ENCODE data around the gene GGT7.
A peak's percentile ranks its signal among the peaks of the same experiment; 100 is the strongest.

GGT7 gene

GRCh38 chr20:34872622-34873224 lies at the start of gene GGT7:
TSS of gene GGT7 (minus strand) at chr20:34872856. CDS start at chr20:34872815, 41 bp downstream.
- TF ChIP-seq CTCF (conservative IDR thresholded peaks at IDR 0.05; ENCODE audit: low read depth, low read length), result peak; percentile 68
- H2AFZ ChIP-seq (ENCODE audit: low read depth), result peak within 1 kb of the TSS; percentile 95
- no peaks in the 10 kb centered on the region for H3K36me3 ChIP-seq (ENCODE audit: insufficient read depth)
- H3K4me1 ChIP-seq (ENCODE audit: low read depth, poor library complexity, severe bottlenecking), result peaks cover 34% of the 10 kb centered on the region
- H3K4me3 ChIP-seq (IDR thresholded peaks at IDR 0.05; ENCODE audit: insufficient read depth, low read depth, low read length), result no peak within 1 kb of the TSS
- H3K27ac ChIP-seq, result no peak within 1 kb of the TSS
- H3K79me2 ChIP-seq (ENCODE audit: insufficient read depth, low read depth), result no peaks in the 10 kb centered on the region
- H3K4me2 ChIP-seq, result peak within 1 kb of the TSS; percentile 96
- peak within 1 kb of the TSS; percentile 47; the same call in 1 of the 2 replicates for H3K9ac ChIP-seq
- H4K20me1 ChIP-seq (ENCODE audit: insufficient read depth), result no peaks in the 10 kb centered on the region
- no peaks in the 10 kb centered on the region for H3K27me3 ChIP-seq (ENCODE audit: insufficient read depth, low read depth)

GRCh38 chr20:34921436-34921835 lies 48.8 kb upstream of the GGT7 start:
- no peaks in the 10 kb centered on the region for H4K20me1 ChIP-seq (ENCODE audit: insufficient read depth)
- H2AFZ ChIP-seq (ENCODE audit: low read depth), result no peak overlapping the region
- TF ChIP-seq CTCF (conservative IDR thresholded peaks at IDR 0.05; ENCODE audit: low read depth, low read length), result no peak
- no peaks in the 10 kb centered on the region for H3K36me3 ChIP-seq (ENCODE audit: insufficient read depth)
- H3K27ac ChIP-seq, result no peak overlapping the region
- H3K4me3 ChIP-seq (IDR thresholded peaks at IDR 0.05; ENCODE audit: insufficient read depth, low read depth, low read length), result no peak overlapping the region
- H3K79me2 ChIP-seq (ENCODE audit: insufficient read depth, low read depth), result no peaks in the 10 kb centered on the region
- H3K4me1 ChIP-seq (ENCODE audit: low read depth, poor library complexity, severe bottlenecking), result no peaks in the 10 kb centered on the region
- no peaks in the 10 kb centered on the region for H3K27me3 ChIP-seq (ENCODE audit: insufficient read depth, low read depth)
- no peak overlapping the region for H3K4me2 ChIP-seq
- H3K9ac ChIP-seq, result no peak overlapping the region

GRCh38 chr20:34920055-34920454 lies 47.4 kb upstream of the GGT7 start:
- no peak for TF ChIP-seq CTCF (conservative IDR thresholded peaks at IDR 0.05; ENCODE audit: low read depth, low read length)

GRCh38 chr20:34916774-34917354 lies 44.2 kb upstream of the GGT7 start:
- no peak overlapping the region for H3K9ac ChIP-seq
- no peaks in the 10 kb centered on the region for H4K20me1 ChIP-seq (ENCODE audit: insufficient read depth)
- no peak overlapping the region for H3K4me2 ChIP-seq
- no peaks in the 10 kb centered on the region for H3K36me3 ChIP-seq (ENCODE audit: insufficient read depth)
- no peak overlapping the region for H2AFZ ChIP-seq (ENCODE audit: low read depth)
- H3K27me3 ChIP-seq (ENCODE audit: insufficient read depth, low read depth), result no peaks in the 10 kb centered on the region
- no peak for TF ChIP-seq CTCF (conservative IDR thresholded peaks at IDR 0.05; ENCODE audit: low read depth, low read length)
- no peak overlapping the region for H3K27ac ChIP-seq
- no peaks in the 10 kb centered on the region for H3K4me1 ChIP-seq (ENCODE audit: low read depth, poor library complexity, severe bottlenecking)
- H3K79me2 ChIP-seq (ENCODE audit: insufficient read depth, low read depth), result no peaks in the 10 kb centered on the region
- H3K4me3 ChIP-seq (IDR thresholded peaks at IDR 0.05; ENCODE audit: insufficient read depth, low read depth, low read length), result no peak overlapping the region

More at GRCh38 chr20:34920055-34920454, 47.4 kb upstream of the GGT7 start:
- no peaks in the 10 kb centered on the region for H4K20me1 ChIP-seq (ENCODE audit: insufficient read depth)
- no peak overlapping the region for H3K27ac ChIP-seq
- H3K4me3 ChIP-seq (IDR thresholded peaks at IDR 0.05; ENCODE audit: insufficient read depth, low read depth, low read length), result no peak overlapping the region
- H3K9ac ChIP-seq, result no peak overlapping the region
- no peaks in the 10 kb centered on the region for H3K36me3 ChIP-seq (ENCODE audit: insufficient read depth)
- no peaks in the 10 kb centered on the region for H3K4me1 ChIP-seq (ENCODE audit: low read depth, poor library complexity, severe bottlenecking)
- H2AFZ ChIP-seq (ENCODE audit: low read depth), result no peak overlapping the region
- no peak overlapping the region for H3K4me2 ChIP-seq
- no peaks in the 10 kb centered on the region for H3K27me3 ChIP-seq (ENCODE audit: insufficient read depth, low read depth)
- H3K79me2 ChIP-seq (ENCODE audit: insufficient read depth, low read depth), result no peaks in the 10 kb centered on the region
